ENCODE data around the gene OR2D2.
"Not testable (repeated sequence)": the region's sequence is repeated elsewhere in the genome, so short reads cannot be mapped to it uniquely, and the experiment has no call there.

The OR2D2 gene, protein sequence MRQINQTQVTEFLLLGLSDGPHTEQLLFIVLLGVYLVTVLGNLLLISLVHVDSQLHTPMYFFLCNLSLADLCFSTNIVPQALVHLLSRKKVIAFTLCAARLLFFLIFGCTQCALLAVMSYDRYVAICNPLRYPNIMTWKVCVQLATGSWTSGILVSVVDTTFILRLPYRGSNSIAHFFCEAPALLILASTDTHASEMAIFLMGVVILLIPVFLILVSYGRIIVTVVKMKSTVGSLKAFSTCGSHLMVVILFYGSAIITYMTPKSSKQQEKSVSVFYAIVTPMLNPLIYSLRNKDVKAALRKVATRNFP

GRCh38 chr11:6892400-6892799 is at the start of gene OR2D2:
Gene OR2D2, minus strand, starts transcription at chr11:6892500. Its CDS starts 0 bp downstream, at chr11:6892500.
- no peak for DNase-seq
- intact Hi-C loops (cut with DNase I) = no loop called here

GRCh38 chr11:6941970-6942369 is 49.7 kb upstream of the OR2D2 start:
- no peak for DNase-seq
- intact Hi-C loops (cut with DNase I) = no loop called here

DNA sequence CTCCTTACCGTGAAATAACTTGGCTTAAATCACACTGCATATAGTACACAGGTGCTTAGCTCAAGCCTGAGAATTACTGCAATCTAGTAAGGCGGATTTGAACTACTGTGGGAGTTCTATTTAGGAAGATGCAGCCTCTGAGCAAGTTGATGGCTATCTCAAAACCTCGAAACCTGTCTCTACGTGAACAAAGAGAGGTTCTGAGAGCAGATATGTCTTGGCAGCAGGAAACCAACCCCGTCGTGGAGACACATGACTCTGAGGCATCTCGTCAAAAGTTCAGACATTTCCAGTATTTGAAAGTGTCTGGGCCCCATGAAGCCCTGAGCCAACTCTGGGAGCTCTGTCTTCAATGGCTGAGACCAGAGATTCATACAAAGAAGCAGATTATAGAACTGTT is 39.8 kb upstream of the OR2D2 start:
- DNase-seq = no peak
- intact Hi-C loops (cut with DNase I) = no loop called here

DNA sequence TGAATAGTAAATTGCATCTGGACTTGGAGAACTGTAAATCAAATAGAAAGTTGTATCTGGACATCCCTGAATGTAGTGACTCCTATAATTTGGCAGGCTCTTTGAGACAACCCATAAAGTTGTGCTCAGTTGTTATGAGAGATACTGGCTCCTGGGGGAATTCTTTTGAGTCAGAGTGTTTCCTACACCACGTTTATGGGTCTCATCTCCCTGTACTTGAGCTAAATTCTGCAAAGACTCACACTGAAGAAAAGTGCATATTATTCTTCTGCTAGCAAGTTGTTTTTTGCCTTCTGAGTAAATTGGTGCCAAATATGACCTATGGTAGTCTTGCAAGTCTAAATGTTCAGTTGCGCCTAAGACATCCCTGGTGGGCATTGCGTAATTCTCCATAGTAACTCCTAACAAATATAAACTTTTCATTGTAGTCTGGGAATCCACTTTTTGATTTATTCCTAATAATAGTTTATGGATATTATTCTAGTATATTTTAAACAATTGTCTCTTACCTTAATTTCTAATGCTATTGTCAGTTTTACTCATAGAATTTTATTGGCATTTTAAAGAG is 38.9 kb upstream of the OR2D2 start:
- DNase-seq = no peak
- intact Hi-C loops (cut with DNase I) = no loop called here

DNA sequence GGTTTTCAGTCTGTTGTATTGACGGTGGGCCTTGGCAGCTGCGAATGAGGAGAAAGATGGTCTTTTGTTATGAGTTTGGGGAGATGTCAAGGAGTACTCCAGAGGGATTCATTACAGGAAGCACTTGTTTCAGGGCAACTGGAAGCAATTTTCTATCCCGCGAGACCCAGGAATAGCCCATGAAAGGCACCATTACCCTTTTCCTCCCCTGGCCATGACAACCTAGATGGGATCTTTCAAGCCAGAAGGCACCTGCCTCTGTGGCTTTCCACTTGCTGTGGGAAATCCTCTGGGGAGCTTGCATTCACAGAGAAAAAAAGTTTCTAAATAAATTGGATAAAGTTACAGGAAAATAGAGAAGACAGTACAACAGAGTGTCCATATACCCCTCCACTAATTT is 36.6 kb upstream of the OR2D2 start:
- intact Hi-C loops (cut with DNase I) = no loop called here

DNA sequence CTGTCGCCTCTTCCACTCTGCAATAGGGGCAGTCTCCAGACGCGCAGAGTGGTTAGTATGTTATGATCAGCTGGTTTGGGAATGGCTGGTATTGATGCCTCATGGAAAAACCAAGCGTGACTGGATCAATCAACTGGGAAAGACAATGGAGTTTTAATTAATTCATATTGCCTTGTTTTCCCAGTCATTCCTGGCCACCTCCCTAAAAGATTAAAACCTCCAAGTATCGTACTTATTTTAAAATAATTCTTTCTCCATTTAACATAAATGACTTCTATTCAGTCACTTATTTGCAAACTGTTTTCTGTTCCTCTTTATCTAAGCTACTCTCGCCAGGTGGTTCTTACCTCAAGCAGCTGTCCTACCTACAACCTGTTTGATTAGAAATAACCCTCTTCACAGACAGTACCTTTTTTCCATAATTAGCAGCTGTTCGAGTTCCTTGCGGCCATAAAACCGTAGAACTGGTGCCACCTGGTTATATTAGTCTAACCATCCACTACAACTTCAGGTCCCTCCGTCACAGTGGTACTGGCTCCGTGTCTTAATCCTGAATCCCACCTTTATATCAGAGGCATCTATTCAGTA is 34.8 kb upstream of the OR2D2 start:
- no peak for DNase-seq

More for the DNA sequence above, 36.6 kb upstream of the OR2D2 start:
- no peak for DNase-seq

GRCh38 chr11:6926208-6927029 is 34.1 kb upstream of the OR2D2 start, which contains the start of gene ZNF215:
Gene ZNF215, plus strand, starts transcription at chr11:6926426. Its CDS starts 5,847 bp downstream, at chr11:6932273.
- intact Hi-C loops (cut with DNase I) = no loop called here
- peak; percentile 19 to 91 (median 54) for DNase-seq

More for the DNA sequence above, 34.8 kb upstream of the OR2D2 start:
- intact Hi-C loops (cut with DNase I) = no loop called here

- intact Hi-C loops (cut with DNase I) = no loop called here
- DNase-seq = peak in 1 of 10 donors; percentile 39
Measured at GRCh38 chr11:6925636-6926207, 33.4 kb upstream of the OR2D2 start.

- intact Hi-C loops (cut with DNase I) = no loop called here
- DNase-seq = no peak
Measured at GRCh38 chr11:6925007-6925577, 32.8 kb upstream of the OR2D2 start.

DNA sequence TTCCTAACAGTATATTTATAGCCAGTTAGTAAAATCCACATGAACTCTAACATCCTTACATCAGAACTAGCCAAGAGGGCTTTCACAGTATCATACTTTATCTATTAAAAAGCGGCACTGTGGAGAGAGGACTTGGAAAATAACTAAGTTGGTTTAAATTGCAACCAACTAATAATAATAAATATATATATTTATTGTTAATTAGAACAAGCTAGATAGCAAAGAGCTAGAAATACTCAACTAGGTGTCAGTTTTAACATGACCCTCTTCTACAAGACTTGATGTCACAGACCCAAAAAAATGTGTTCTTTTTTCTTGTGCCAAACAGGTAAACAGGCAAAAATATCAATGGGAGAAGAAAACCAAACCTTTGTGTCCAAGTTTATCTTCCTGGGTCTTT is 28.4 kb upstream of the OR2D2 start, which contains the start of gene OR2D3:
Gene OR2D3 (plus strand): TSS at position 301 of the 400 bp plus-strand sequence. CDS start 0 bp downstream, at position 301.
- intact Hi-C loops (cut with DNase I) = no loop called here
- DNase-seq = no peak

- intact Hi-C loops (cut with DNase I) = no loop called here
- DNase-seq = no peak
Measured at GRCh38 chr11:6919698-6920097, 27.4 kb upstream of the OR2D2 start.

DNA sequence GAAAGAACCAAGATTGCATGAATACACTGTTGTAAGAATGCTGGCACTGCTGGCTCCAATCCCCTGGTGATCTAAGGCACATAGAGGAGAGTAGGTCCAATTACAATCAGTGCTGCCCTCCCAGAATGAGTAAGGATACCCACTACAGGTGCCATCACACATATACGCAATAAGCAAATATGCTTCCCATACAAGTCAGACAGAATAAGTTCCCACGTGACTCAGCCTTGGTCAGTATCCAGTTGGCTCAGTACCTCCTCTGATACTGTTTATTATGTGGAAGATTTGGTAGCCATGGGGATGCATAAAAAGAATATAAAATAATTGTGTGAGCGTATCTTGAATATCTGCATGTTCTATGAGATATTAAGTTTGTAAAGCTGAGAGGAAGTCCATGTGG is 19.6 kb upstream of the OR2D2 start:
- intact Hi-C loops (cut with DNase I) = no loop called here
- no peak for DNase-seq

DNA sequence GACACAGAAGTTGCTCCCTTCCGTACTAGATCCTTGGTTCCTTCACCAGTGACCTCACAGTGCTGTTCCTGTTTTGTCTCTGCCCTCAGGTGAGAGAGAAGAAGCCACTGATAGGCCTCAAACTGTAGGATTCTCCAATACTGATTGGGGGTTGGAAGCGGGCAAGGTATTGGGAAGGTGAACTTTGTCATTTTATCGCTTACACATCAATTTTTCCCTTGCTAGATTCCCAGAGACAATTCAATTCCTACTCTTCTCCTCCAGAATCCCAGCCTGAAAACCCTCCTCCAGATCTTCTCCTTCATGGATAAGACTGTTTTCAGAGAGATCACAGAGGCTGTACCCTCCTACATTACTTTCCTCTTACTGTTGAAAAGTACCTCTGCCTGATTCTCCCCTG is 19.1 kb upstream of the OR2D2 start:
- intact Hi-C loops (cut with DNase I) = no loop called here
- DNase-seq = no peak

DNA sequence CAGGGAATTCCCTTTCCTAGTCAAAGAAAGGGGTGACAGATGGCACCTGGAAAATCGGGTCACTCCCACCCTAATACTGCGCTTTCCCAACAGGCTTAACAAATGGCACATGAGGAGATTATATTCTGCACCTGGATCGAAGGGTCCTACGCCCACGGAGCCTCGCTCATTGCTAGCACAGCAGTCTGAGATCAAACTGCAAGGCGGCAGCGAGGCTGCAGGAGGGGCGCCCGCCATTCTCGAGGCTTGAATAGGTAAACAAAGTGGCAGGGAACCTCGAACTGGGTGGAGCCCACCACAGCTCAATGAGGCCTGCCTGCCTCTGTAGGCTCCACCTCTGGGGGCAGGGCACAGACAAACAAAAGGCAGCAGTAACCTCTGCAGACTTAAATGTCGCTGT is 12.5 kb upstream of the OR2D2 start:
- intact Hi-C loops (cut with DNase I); DNase-seq: not testable (repeated sequence)

- intact Hi-C loops (cut with DNase I) = no loop called here
- DNase-seq = no peak
Measured at GRCh38 chr11:6900327-6900999, 8.2 kb upstream of the OR2D2 start.

DNA sequence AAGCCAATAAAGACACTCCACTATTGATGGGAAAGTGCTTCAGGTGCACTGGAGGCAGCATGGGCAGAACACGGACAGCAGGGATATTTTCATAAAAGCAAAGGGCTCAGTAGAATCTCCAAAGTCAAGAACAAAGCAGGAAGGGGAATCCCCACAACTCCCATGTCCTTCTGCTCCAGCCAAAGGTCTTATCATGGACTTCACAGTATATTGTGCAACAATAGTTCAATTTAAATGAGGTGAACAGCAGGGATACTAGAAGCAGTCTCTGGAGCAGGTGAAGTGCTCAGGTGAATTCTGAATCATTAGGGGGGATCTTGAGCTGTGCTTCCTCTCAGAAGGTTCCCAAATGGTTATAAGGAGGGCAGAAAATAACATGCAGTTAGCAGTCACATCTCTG is 6.6 kb upstream of the OR2D2 start:
- intact Hi-C loops (cut with DNase I) = no loop called here

GRCh38 chr11:6895010-6895409 is 2.7 kb upstream of the OR2D2 start:
- intact Hi-C loops (cut with DNase I) = no loop called here
- DNase-seq = no peak

More for the DNA sequence above, 6.6 kb upstream of the OR2D2 start:
- no peak for DNase-seq

DNA sequence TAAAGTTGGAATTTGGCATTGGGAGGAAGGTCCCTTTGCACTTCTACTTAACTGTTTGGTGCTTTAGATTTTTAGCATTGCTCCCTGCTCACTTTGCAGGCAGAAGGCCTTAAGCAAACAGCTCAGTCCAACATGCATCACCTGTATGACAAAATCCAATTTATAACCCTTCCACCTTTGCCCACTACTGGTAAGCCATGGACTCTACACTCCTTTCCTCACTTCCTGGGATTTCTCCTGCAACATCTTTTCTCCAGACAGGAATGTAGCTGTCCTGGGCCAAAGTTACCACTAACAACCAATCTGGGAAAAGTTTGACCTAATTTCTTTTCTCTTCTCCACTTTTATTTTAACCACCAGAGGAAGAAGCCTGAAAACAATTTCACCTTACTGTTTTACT is 1.8 kb upstream of the OR2D2 start:
- intact Hi-C loops (cut with DNase I) = no loop called here
- no peak for DNase-seq

DNA sequence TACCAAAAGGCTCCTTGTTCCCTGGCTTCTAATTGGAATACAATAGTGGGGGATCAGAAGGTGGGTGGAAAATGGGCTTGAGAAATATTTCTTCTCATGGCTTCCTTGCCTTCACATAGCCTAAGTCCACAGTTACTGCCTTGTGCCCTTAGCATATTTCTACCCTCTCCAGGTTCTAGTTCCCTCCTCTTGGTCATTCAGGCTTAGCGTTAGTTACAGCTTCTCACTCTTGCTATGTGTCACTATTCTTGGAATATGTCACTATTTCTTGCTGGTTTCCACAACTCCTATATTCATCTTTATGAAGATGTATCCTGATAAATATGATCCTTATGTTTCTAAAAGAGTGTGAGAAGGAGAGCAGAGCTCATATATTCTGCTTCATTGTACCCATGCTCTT is 2.5 kb downstream of the OR2D2 start:
- DNase-seq = no peak
- intact Hi-C loops (cut with DNase I) = no loop called here

- no peak for DNase-seq
- intact Hi-C loops (cut with DNase I) = no loop called here
Measured at GRCh38 chr11:6888830-6889229, 3.5 kb downstream of the OR2D2 start.

Measured in posterior cingulate gyrus (tissue), 11 donors.